Measurements from ENCODE around the gene STARD3. TPM values are rescaled to one million over a fixed set of nuclear protein-coding genes. Genes with fewer than 3 reads are reported as not detected.

The STARD3 gene
- total and polyA plus RNA-seq, 9 of the 15 experiments (the other 6 are each of a cell fraction or from before 2014, with no cell fraction given) = 0.63 to 87.0 (median 46.0) TPM

GRCh38 chr17:39609416-39610025 is 27.4 kb upstream of the STARD3 start (continued):
- TF ChIP-seq, protein P1, sequence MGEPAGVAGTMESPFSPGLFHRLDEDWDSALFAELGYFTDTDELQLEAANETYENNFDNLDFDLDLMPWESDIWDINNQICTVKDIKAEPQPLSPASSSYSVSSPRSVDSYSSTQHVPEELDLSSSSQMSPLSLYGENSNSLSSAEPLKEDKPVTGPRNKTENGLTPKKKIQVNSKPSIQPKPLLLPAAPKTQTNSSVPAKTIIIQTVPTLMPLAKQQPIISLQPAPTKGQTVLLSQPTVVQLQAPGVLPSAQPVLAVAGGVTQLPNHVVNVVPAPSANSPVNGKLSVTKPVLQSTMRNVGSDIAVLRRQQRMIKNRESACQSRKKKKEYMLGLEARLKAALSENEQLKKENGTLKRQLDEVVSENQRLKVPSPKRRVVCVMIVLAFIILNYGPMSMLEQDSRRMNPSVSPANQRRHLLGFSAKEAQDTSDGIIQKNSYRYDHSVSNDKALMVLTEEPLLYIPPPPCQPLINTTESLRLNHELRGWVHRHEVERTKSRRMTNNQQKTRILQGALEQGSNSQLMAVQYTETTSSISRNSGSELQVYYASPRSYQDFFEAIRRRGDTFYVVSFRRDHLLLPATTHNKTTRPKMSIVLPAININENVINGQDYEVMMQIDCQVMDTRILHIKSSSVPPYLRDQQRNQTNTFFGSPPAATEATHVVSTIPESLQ (CRISPR knock-in tag; IDR thresholded peaks at IDR 0.05) = no peak
- TF ChIP-seq ZC3H4 (CRISPR knock-in tag; IDR thresholded peaks at IDR 0.05; ENCODE audit: borderline replicate concordance) (no peak), ZFP1 (CRISPR knock-in tag; IDR thresholded peaks at IDR 0.05) (no peak), POLR2G (IDR thresholded peaks at IDR 0.05; ENCODE audit: low read depth, low read length) (no peak), CEBPG (CRISPR knock-in tag; IDR thresholded peaks at IDR 0.05) (no peak), CEBPG (tag; conservative IDR thresholded peaks at IDR 0.05 in 1 of 2, IDR thresholded peaks at IDR 0.05 in 1 of 2) (no peak), GTF2A2 (tag; IDR thresholded peaks at IDR 0.05) (no peak)
- TF ChIP-seq, protein P2, sequence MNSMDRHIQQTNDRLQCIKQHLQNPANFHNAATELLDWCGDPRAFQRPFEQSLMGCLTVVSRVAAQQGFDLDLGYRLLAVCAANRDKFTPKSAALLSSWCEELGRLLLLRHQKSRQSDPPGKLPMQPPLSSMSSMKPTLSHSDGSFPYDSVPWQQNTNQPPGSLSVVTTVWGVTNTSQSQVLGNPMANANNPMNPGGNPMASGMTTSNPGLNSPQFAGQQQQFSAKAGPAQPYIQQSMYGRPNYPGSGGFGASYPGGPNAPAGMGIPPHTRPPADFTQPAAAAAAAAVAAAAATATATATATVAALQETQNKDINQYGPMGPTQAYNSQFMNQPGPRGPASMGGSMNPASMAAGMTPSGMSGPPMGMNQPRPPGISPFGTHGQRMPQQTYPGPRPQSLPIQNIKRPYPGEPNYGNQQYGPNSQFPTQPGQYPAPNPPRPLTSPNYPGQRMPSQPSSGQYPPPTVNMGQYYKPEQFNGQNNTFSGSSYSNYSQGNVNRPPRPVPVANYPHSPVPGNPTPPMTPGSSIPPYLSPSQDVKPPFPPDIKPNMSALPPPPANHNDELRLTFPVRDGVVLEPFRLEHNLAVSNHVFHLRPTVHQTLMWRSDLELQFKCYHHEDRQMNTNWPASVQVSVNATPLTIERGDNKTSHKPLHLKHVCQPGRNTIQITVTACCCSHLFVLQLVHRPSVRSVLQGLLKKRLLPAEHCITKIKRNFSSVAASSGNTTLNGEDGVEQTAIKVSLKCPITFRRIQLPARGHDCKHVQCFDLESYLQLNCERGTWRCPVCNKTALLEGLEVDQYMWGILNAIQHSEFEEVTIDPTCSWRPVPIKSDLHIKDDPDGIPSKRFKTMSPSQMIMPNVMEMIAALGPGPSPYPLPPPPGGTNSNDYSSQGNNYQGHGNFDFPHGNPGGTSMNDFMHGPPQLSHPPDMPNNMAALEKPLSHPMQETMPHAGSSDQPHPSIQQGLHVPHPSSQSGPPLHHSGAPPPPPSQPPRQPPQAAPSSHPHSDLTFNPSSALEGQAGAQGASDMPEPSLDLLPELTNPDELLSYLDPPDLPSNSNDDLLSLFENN (IDR thresholded peaks at IDR 0.05; ENCODE audit: low read depth in 2 of 2, low read length in 2 of 2) = no peak
